SK-N-SH treated with all-trans-retinoic acid at 6 μM for 48 hours (cell line): ENCODE measurements around the gene SPON1.
"Not testable (repeated sequence)": the region's sequence is repeated elsewhere in the genome, so short reads cannot be mapped to it uniquely, and the experiment has no call there.

Experiments
- ATAC-seq: fragments of 200-7000 bp; cut with Tn5 transposase; 3 replicates; pipeline ENCODE4 v1.9.1; 2020; ENCODE audit warnings: mild to moderate bottlenecking, moderate library complexity
- BACH2 ChIP-seq: fragments of 250-450 bp; sonication (Bioruptor Pico); IDR thresholded peaks from 2 replicates; pipeline ENCODE4 v1.9.0; 2021; ENCODE audit warnings: mild to moderate bottlenecking, borderline replicate concordance
- CREB5 ChIP-seq: fragments of 250-450 bp; sonication (Bioruptor Pico); IDR thresholded peaks from 2 replicates; pipeline ENCODE4 v1.5.1; 2020; ENCODE audit warnings: low read depth, mild to moderate bottlenecking, moderate library complexity
- CSDC2 ChIP-seq: fragments of 250-450 bp; sonication (Bioruptor Pico); IDR thresholded peaks from 2 replicates; pipeline ENCODE4 v1.5.0; 2020; ENCODE audit warnings: mild to moderate bottlenecking, moderate library complexity
- CSRNP3 ChIP-seq: fragments of 250-450 bp; sonication (Bioruptor Pico); IDR thresholded peaks from 2 replicates; pipeline ENCODE4 v1.5.1; 2021; ENCODE audit warnings: mild to moderate bottlenecking, moderate library complexity
- ESRRG ChIP-seq: fragments of 250-450 bp; sonication (Bioruptor Pico); IDR thresholded peaks from 2 replicates; pipeline ENCODE4 v1.6.1; 2021; ENCODE audit warnings: mild to moderate bottlenecking
- ISL1 ChIP-seq: fragments of 250-450 bp; sonication (Bioruptor Pico); IDR thresholded peaks from 2 replicates; pipeline ENCODE4 v2.1.2; 2022; ENCODE audit warnings: mild to moderate bottlenecking, moderate library complexity
- OSR1 ChIP-seq: fragments of 250-450 bp; sonication (Bioruptor Pico); IDR thresholded peaks from 2 replicates; pipeline ENCODE4 v1.8.0; 2022; ENCODE audit warnings: moderate library complexity, mild to moderate bottlenecking, inconsistent platforms
- PATZ1 ChIP-seq: fragments of 250-450 bp; sonication (Bioruptor Pico); IDR thresholded peaks from 2 replicates; pipeline ENCODE4 v1.8.0; 2020; ENCODE audit warnings: mild to moderate bottlenecking, moderate library complexity, borderline replicate concordance
- POU6F1 ChIP-seq: fragments of 250-450 bp; sonication (Bioruptor Pico); IDR thresholded peaks from 2 replicates; pipeline ENCODE4 v1.8.0; 2021; ENCODE audit warnings: low read depth, mild to moderate bottlenecking, moderate library complexity, borderline replicate concordance
- PPARA ChIP-seq: fragments of 250-450 bp; sonication (Bioruptor Pico); IDR thresholded peaks from 2 replicates; pipeline ENCODE4 v1.5.0; 2020; ENCODE audit warnings: mild to moderate bottlenecking, borderline replicate concordance
- RARB ChIP-seq: fragments of 250-450 bp; sonication (Bioruptor Pico); IDR thresholded peaks from 2 replicates; pipeline ENCODE4 v1.8.0; 2021; ENCODE audit warnings: mild to moderate bottlenecking, moderate library complexity
- SNAI2 ChIP-seq: fragments of 250-450 bp; sonication (Bioruptor Pico); IDR thresholded peaks from 2 replicates; pipeline ENCODE4 v1.5.0; 2020; ENCODE audit warnings: mild to moderate bottlenecking, moderate library complexity
- TCF4 ChIP-seq: fragments of 250-450 bp; sonication (Bioruptor Pico); IDR thresholded peaks from 2 replicates; pipeline ENCODE4 v1.8.0; 2021; ENCODE audit warnings: mild to moderate bottlenecking, moderate library complexity, borderline replicate concordance
- TOX ChIP-seq: fragments of 250-450 bp; sonication (Bioruptor Pico); IDR thresholded peaks from 2 replicates; pipeline ENCODE4 v1.8.0; 2021; ENCODE audit warnings: mild to moderate bottlenecking, moderate library complexity, borderline replicate concordance
- TSHZ2 ChIP-seq: fragments of 250-450 bp; sonication (Bioruptor Pico); IDR thresholded peaks from 2 replicates; pipeline ENCODE4 v1.5.0; 2020; ENCODE audit warnings: mild to moderate bottlenecking, moderate library complexity
- ZC3H10 ChIP-seq: fragments of 250-450 bp; sonication (Bioruptor Pico); IDR thresholded peaks from 2 replicates; pipeline ENCODE4 v1.5.1; 2021; ENCODE audit warnings: mild to moderate bottlenecking, moderate library complexity
- ZFP3 ChIP-seq: fragments of 250-450 bp; sonication (Bioruptor Pico); IDR thresholded peaks from 2 replicates; pipeline ENCODE4 v1.5.0; 2020; ENCODE audit warnings: mild to moderate bottlenecking, moderate library complexity
- ZNF565 ChIP-seq: fragments of 450-650 bp; formaldehyde crosslinking; conservative IDR thresholded peaks from 2 replicates; pipeline ENCODE4 v1.5.0; 2020; ENCODE audit warnings: low read depth, mild to moderate bottlenecking, moderate library complexity
- ZNF70 ChIP-seq: fragments of 450-650 bp; formaldehyde crosslinking; IDR thresholded peaks from 2 replicates; pipeline ENCODE4 v1.5.0; 2020; ENCODE audit warnings: mild to moderate bottlenecking, moderate library complexity
- ZNF8 ChIP-seq: fragments of 450-650 bp; formaldehyde crosslinking; IDR thresholded peaks from 2 replicates; pipeline ENCODE4 v1.5.0; 2020; ENCODE audit warnings: mild to moderate bottlenecking, moderate library complexity

Gene SPON1

GRCh38 chr11:14273895-14274294, 311.4 kb downstream of the SPON1 start (continued):
- TF ChIP-seq CREB5 (CRISPR knock-in tag) (no peak), SNAI2 (CRISPR knock-in tag) (no peak), BACH2 (no peak), ZC3H10 (no peak), ZNF8 (CRISPR knock-in tag) (no peak)
- TF ChIP-seq, all 23 proteins: peak for 0

GRCh38 chr11:14275076-14275475, 312.6 kb downstream of the SPON1 start:
- TF ChIP-seq TSHZ2 (no peak), ESRRG (CRISPR knock-in tag) (no peak), TCF4 (no peak), OSR1 (CRISPR knock-in tag) (no peak), ZNF8 (CRISPR knock-in tag) (no peak), ZNF70 (CRISPR knock-in tag) (no peak), RARB (CRISPR knock-in tag) (no peak), ISL1 (no peak), ZFP3 (CRISPR knock-in tag) (no peak), PPARA (CRISPR knock-in tag) (no peak), BACH2 (no peak), SNAI2 (CRISPR knock-in tag) (no peak), ZNF565 (no peak), CREB5 (CRISPR knock-in tag) (no peak), CSDC2 (CRISPR knock-in tag) (no peak), PATZ1 (CRISPR knock-in tag) (no peak), TOX (CRISPR knock-in tag) (no peak), CSRNP3 (no peak), POU6F1 (CRISPR knock-in tag) (no peak)
- ATAC-seq: no peak; the same call in 2 of the 3 replicates

GRCh38 chr11:14278869-14279268, 316.3 kb downstream of the SPON1 start:
- not testable (repeated sequence) for ATAC-seq
